HG03039 (cell line): ENCODE measurements around the gene YJU2.
"Not testable (repeated sequence)": the region's sequence is repeated elsewhere in the genome, so short reads cannot be mapped to it uniquely, and the experiment has no call there.

Experiments
- ATAC-seq: cut with Tn5 transposase; IDR thresholded peaks from one replicate; pipeline ENCODE4 v1.9.1; 2021; ENCODE audit warnings: mild to moderate bottlenecking, moderate library complexity; ENCODE audit not compliant: unreplicated experiment

Gene YJU2

DNA sequence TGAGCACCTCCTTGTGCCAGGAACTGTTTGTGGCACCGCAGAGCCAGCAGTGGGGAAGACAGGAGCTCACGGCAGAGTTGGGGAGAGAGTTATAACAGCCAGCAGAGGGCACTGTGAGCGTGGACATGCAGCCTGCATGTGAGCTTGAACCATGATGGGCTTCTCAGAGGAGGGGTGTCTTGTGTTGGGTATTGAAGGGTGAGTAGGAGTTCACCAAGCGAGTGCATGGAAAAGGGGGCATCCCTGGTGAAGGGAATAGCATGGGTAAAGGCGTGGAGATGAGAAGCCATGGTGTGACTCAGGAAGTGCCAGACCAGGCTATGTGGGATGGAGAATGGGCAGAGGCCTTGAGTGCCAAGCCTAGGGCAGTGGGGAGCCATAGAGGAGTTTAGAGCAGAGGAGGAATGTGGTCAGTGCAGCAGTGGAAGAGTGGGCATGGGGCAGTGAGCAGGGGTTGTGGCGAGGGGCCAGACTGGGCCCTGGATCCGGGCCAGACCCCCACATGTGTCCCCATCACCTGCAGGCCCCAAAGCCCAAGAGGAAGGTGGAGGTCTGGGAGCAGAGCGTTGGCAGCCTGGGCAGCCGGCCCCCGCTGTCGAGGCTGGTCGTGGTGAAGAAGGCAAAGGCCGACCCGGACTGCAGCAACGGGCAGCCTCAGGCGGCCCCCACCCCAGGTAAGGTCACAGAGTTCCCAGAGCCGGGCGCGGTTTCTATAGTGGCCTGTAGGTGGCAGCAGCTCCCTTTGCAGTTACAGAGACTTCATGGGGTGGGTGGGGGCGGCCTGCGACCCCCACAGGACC is 20.4 kb downstream of the YJU2 start:
- ATAC-seq = no peak

DNA sequence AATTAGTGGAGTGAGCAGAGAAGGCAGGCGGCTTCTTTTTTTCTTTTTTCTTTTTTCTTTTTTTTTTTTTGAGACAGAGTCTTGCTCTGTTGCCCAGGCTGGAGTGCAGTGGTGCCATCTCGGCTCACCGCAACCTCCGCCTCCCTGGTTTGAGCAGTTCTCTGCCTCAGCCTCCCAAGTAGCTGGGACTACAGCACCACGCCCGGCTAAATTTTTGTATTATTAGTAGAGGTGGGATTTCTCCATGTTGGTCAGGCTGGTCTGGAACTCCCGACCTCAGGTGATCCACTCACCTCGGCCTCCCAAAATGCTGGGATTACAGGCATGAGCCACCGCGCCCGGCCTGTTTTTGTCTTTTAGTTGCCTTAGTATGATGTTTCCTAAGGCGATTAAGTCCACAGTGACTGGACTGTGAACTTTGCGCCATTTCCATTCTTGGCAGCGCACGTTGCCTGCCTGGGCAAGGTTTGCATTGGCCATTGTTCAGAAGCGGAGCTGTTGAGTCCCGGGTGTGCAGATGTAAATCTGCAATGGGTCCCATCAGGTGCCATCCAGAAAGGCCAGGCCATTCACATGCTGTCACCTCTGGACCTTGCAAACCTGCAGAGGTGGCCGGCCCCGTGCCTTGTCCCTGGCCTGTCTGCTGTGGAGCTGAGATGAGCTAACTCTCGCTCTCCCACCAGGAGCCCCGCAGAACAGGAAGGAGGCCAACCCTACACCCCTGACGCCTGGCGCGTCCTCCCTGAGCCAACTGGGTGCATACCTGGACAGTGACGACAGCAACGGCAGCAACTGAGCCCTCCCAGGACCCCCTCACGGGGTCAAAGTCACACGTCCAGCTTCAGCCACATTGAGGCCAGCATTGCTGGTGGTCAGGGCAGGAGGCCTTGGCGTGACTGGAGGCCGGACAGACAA is 21.3 kb downstream of the YJU2 start:
- ATAC-seq = no peak

DNA sequence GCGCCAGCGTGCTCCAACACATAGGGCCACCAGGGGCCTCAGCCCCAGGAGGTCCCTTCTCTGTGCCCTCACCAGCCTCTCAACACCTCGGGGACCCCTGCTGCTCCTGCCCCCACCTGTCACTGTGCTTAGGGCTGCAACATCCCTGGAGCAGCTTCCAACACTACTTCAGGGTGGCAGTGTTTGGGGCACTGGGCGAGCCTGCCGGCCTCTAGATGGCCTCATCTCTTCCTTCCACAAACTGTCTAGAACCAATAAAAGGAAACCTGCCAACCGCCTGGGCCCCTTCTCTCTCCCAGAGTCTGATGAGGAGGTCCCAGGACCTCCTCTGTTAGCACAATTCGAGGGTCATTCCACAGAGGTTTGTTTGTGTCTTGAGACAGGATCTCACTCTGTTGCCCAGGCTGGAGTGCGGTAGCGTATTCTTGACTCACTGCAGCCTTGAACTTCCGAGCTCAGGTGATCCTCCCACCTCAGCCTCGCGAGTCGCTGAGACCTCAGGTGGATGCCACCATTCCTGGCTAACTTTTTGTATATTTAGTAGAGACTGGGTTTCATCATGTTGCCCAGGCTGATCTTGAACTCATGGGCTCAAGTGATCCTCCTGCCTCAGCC is 22.0 kb downstream of the YJU2 start:
- ATAC-seq = no peak

DNA sequence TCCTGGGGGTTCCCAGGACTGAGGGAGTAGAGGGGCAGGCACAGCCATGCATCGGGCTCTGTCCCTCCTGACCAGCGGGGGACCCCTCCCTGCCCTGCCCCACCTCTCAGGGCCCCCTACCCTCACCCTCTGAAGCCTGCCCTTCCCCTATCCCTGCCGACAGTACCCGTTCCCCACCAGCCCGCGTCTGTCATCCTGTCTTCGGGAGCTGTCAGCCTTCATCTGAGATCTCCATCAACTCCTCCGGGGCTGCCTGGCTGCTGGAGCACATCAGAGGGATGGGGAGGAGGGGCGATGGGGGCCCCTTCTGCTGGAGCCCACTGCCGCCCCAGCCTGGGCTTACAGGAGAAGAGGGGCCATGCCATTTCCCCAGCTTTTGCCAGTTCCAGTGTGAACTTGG is 26.0 kb downstream of the YJU2 start:
- no peak for ATAC-seq

DNA sequence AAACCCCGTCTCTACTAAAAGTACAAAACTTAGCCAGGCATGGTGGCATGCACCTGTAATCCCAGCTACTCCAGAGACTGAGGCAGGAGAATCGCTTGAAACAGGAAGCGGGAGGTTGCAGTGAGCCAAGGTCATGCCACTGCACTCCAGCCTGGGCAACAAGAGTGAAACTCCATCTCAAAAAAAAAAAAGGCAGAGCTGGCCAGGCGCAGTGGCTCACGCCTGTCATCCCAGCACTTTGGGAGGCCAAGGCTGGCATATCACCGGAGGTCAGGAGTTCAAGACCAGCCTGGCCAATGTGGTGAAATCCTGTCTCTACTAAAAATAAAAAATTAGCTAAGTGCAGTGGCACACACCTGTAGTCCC is 27.4 kb downstream of the YJU2 start:
- ATAC-seq = not testable (repeated sequence)

DNA sequence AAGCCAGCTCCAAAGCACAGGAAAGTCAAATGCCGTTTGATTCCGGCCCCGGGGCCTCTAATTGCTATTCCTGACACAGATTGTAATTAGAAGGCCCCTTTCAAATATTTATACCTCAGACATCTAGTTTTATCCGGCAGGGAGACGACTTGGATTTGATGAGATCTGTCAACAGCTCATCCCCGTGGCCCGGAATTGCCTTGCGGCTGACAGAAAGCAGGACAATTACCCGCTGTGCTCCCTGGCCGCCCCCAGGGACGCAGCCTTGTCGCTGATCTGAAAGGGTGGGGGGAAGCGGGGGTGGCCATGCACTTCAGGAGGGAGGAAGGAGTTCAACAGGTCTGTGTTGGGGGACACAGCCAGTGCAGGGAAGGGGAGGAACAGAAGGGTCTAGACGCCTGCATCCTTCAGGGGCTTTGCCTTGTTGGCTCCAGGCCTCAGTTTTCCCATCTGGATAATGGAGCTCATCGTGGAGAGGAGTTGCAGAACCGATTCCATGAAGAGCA is 30.4 kb downstream of the YJU2 start:
- ATAC-seq = no peak

DNA sequence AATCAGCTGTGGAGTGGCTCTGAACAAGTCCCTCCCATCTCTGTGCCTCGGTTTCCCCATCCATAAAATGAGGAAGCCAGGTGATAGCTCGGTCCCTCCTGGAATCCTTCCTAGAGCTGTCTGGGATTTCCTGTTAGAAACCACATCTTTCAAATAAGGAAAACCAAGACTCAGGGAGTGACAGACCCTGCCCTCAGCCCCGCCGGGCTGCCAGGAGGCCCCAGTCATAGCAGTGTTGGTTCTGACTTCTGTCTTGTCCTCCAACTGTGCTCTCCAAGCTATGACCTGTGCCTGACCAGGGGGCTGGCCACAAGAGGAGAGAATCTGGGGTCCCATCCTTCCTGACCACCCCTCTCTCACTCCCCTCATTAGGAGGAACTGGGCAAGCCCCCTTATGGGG is 31.1 kb downstream of the YJU2 start:
- ATAC-seq = no peak

DNA sequence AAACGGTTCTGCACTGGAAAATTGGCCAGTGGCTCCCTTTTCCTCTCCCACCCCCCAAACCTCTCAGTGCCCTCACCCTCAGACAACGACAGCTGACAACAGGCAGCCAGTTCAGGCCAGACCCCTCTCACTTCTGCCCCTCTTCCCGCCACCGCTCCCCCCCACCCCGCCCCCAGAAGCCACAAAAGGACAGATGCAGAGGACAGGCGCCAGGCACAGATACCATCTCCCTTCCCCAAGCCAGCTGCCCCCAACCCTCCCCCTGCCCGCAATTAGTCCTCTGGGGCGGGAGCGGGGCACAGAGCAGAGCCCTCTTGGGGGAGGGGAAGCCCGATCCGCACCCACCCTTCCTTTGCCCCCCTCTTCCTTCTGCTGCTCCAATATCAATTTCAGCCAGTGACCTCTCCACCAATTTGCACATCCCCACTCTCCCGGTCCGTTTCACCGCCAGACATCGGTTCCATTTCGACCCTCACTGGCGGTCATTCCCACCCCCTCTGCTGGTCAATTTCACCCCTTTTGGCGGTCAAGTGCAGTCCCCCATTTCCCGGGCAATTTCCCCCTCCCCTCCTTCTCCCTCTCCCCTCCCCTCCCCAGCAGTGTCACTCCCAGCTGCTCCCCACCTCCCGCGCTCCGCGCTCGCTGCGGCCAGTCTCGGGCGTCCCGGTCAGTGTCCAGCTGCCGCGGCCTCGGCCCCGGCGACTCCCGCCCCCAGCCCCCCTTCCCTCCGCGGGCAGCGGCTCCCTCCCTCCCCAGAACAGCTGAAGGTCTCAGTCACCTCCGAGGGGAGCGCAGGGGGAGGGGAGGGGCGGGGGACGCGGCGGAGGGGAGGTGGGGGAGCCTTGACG is 31.8 kb downstream of the YJU2 start, which contains the start of gene SHD:
Gene SHD, plus strand, starts transcription at position 848 of the 848 bp plus-strand sequence. CDS start 798 bp downstream, outside the sequence.
- no peak for ATAC-seq

DNA sequence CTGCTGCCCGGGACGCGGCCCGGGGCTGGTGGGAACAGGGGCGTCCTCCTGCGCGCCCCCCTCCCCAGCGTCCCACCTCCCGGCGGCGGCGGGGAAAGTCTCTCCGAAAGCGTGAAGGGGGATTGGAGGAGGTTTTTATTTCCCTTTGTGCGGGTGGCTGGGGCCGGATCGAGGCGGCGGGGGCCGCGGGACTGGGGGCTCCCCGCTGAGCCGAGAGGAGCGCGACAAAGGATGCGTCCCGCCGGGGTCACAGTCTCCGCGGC is 32.3 kb downstream of the YJU2 start:
- no peak for ATAC-seq

DNA sequence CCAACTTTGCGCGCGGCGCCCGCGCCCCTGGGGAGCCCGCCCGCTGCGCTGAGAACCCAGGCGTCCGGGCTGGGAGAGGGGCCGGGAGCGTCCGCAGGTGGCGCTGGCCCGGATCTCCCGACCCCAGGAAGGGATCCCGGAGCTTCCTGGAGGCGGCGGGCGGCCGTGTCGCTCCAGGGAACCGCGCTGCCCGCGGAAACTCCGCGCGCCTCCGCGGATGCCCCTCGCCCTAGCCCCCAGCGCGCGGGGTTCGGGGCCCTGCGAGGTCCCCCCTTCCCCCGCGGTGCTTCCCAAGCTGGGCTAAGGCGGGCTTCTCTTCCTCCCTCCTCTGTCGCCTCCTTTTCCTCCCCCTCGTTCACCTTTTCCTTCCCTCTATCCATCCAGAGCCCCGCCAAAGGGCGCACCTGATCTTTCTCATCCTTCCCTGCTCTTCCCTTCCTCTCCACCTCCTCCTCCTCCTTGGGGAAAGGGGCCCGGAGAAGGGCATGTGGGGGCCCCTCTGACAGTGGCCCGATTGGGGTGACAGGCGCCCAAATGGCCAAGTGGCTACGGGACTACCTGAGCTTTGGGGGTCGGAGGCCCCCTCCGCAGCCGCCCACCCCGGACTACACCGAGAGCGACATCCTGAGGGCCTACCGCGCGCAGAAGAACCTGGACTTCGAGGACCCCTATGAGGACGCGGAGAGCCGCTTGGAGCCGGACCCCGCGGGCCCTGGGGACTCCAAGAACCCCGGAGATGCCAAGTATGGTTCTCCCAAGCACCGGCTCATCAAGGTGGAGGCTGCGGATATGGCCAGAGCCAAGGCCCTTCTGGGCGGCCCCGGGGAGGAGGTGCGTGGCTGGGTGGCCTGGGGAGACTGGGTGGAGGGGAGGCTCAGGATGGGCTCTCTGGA is 32.9 kb downstream of the YJU2 start:
- ATAC-seq = no peak

DNA sequence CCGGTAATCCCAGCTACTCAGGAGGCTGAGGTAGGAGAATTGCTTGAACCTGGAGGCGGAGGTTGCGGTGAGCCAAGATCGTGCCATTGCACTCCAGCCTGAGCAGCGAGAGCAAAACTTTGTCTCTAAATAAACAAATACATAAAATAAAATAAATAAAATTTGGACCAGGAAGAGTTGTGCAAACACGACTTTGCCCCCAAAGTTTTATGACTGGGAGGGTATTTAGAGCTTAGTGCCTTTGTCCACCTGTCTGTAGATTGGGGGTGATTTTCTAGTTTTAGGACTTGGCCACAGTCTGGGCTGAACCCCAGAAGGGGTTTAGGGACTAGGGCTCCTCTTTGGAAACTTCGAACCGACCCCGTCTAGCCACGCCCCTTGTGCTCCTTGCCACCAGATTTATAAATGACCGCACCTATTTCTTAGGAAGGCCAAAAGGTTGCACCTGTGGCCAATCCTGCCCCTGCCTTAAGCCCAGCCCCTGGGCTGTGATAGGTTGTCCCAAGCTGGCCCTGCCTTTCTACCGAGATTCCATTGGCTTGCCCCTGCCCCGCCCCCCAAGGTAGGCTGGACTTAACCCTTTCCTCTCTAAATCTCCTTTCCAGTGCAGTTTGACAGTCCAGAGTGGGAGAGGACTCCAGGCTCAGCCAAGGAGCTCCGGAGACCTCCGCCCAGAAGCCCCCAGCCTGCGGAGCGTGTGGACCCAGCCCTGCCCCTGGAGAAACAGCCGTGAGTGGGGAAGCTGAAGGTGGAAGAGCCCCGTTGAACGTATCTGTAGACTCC is 37.5 kb downstream of the YJU2 start:
- no peak for ATAC-seq

DNA sequence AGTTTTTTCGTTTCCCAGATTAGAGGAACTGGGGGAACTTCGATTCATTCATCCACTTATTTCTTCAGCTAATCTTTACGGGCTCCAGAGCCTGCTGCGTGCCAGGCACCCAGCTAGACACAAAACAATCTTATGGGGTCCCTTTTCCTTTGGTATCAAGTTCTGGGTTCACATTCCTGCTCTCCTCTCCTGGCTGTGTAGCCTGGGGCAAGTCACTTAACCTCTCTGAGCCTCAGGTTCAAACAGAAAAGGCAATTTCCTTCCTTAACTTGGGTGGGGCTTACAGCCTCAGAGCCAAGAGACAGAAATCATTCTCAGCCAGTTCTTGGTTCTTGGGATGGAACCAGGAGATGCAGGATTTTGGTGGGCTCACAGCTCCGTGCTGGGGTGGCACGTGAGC is 38.1 kb downstream of the YJU2 start:
- ATAC-seq = no peak

DNA sequence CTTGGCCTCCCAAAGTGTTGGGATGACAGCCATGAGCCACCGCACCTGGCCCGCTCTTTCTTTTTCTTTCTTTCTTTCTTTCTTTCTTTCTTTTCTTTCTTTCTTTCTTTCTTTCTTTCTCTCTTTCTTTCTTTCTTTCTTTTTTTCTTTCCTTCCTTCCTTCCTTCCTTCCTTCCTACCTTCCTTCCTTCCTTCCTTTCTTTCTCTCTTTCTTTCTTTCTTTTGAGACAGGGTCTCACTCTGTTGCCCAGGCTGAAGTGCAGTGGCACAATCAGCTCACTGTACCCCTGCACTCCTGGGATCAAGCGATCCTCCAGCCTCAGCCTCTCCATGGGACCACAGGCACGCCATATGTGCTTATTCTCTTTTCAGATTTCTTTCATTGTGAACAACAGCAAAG is 39.3 kb downstream of the YJU2 start:
- ATAC-seq = not testable (repeated sequence)

DNA sequence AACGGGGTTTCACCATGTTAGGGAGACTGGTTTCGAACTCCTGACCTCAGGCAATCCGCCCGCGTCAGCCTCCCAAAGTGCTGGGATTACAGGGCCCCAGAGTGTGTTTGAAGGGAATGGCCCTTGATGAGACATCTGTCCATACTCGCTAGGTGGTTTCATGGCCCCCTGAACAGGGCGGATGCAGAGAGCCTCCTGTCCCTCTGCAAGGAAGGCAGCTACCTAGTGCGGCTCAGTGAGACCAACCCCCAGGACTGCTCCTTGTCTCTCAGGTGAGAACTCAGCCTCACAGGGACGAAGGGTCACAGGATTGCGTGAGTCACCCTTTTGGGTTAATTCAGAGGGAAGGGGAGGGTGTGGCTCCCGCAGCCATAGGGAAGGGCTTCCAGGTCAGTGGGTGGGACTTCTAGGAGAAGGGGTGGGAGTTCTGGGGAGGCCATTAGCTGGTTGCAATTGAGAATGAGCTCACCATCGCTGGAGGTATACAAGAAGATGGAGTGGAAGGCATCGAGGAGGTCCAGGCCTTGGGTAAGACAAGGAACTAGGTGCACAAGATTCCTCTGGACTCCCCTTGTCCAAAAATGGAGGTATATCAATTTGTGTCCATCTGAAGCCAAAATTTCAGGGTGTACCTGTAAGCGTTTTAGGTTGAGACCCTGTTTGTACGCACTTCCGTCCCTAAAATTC is 41.4 kb downstream of the YJU2 start:
- no peak for ATAC-seq

DNA sequence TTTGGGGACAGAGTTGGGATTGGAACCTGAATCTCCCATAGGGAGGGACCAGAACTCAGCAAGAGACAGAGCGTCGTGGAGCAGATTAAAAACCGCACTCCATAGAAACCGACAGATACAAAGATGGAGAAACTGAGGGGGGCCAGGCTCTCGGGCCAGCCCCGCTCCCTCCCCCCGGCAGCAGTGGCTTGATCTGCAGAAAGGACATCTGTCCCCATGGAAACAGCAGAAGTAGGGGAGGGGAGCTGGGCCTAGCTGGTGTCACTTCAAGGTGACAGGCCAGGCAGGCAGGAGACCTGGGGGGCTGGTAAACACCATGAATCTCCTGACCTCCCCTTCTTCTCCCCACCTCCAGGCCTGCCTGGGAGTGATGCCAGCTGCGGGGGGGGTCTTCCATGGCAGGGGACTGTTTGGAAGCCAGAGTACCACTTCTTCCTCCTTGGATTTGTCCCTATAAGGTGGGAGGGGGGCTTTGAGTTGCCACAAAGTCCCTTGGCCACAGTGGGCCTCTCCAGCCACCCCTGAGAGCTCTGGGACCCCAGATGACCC is 44.4 kb downstream of the YJU2 start:
- no peak for ATAC-seq

DNA sequence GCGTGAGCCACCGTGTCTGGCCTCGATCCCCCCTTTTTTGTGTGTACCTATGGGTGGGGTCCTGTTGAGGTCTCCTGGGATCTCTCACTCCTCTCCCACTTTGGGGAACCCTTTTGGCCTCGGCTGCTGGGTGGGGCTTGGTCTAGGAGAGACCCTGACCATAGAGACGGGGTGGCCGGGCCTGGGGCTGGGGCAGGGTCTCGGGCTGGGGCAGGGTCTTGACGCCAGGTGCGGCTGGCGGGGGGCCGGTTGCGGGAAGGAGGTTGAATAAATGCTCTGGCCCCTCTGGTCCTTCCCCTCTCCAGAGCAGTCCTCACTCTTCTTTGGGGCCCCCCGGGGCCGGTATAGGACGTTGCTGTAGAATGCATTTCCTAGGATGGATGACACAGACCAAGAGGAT is 45.6 kb downstream of the YJU2 start:
- ATAC-seq = no peak

DNA sequence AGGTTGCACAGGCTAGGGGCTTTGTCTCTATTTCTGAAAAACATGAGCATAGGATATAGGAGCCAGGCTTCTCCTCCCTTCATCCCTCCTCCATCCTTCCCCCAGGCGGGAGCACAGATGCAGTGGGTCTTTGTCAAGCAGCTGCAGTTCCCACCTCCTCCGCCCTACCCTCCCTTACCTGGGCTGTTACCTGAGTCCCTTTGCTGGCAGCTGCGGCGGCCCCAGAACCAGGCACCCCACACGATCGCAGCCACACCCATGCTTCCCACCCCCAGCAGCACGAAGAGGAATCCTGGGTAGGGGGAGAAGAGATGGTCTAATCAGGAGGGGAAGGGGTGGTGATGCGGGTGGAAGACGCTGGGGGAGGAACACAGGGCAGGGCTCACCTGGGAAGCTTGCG is 47.5 kb downstream of the YJU2 start:
- ATAC-seq = no peak
